T-helper 22 cell (primary cell): Measurements from ENCODE around the gene TEFM.
A peak's percentile ranks its signal among the peaks of the same experiment; 100 is the strongest.
"Not testable (repeated sequence)": the region's sequence is repeated elsewhere in the genome, so short reads cannot be mapped to it uniquely, and the experiment has no call there.

Experiments used
- DNase-seq: peaks from one replicate; pipeline ENCODE4 v3.0.0-alpha.2; 2020; ENCODE audit warnings: low read depth

TEFM gene

DNA sequence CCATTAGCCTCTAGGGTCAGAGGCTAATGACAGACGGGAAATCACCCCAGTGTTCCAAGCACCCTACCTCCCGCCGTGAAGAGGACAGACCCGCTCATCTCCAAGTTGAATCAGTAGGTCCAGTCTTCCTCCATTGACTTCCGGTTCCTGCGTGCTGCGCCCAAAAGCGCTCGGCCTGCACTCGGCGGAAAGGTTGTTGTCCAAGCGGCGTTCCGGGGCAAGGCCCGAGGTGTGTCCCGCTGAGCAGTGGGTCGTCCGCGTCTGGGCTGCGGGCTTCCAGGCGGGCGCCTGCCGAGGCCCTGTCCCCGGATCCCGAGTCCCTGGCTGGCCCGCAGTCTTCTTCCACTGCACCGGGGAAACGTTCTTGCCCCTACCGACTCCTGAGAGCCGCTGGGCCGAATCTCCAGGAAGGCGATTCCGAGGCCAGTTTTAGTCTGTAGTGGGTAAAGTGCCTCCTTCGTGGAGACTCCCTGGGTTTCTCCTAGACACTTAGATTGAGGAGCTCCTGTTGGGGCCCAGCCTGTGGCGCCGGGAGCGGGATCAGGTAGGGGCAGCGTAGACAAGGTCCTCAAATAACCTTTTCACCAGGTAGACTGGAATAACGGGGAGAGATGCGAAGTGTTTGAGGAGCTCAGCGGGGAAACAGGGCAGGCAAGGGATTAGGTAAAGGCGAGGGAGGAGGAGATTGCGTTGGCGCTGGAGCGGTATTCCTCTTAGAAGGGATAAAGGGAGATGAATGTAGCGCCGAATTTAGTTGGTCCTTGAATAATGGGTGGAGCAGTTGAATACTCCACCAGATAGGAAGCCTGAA, at the start of gene TEFM:
TSS of gene TEFM (minus strand) at position 138 of the 811 bp plus-strand sequence. CDS start at position 98, 40 bp downstream.
- peak; percentile 68 for DNase-seq

DNA sequence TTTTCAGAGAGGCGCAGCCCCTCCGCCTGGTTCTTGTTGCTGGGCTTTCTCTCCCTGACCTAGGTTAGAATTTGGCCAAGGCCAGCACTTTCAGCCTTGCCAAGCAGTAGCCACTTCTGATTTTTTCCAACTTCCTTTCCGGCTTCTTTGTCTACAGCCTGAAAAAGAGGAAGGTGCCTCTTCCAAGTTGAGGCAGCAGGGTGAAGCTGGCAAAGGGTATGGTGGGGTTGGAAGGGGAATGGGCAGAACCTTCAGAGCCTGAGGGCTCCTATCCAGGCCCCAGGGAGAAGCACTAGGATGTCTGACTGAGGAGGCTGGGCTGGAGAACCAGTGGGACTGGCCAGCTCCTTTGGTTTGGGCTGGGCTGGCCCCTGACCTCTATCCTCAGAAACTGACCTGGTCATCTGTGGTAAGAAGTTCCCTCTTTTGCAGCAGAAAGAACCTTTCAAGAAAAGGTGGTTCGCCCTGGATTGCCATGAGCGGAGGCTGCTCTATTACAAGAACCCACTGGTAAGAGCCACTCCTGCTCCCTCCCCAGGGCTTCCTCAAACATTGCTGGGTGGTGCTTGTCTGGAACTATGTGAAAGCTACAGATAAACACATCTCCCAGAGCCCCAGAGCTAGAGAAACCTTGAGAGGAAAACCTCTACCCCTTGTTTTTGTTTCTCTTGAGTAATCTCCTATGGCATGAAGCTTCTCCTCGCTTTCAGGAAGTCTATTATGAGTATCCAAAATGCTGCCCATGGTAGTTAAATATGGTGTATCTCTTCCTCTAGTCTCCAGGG, 48.2 kb upstream of the TEFM start:
- DNase-seq = no peak

- no peak for DNase-seq
Measured at GRCh38 chr17:30952638-30953393, 46.8 kb upstream of the TEFM start.

GRCh38 chr17:30950669-30951399, 44.8 kb upstream of the TEFM start:
- DNase-seq = no peak

DNA sequence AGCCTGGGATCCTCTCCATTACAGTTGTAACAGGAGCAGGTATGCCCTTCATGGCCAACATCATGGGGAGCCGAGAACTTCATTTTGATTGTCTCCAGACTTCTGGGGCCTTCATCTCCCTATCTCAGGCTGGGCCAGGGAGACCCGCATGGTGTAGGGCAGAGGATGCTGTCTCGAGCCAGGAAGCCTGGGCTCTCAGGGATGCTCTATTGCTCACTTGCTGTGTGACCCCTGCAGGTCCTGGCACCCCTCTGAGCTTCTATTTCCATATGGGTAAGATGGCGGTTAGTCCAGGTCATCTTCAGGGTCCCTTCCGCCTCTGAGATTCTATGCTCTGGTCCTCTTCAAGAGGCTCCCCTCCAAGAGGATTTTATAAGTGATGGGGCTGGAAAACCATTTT, 44.2 kb upstream of the TEFM start:
- DNase-seq = no peak

GRCh38 chr17:30947796-30948195, 41.8 kb upstream of the TEFM start:
- DNase-seq = no peak

DNA sequence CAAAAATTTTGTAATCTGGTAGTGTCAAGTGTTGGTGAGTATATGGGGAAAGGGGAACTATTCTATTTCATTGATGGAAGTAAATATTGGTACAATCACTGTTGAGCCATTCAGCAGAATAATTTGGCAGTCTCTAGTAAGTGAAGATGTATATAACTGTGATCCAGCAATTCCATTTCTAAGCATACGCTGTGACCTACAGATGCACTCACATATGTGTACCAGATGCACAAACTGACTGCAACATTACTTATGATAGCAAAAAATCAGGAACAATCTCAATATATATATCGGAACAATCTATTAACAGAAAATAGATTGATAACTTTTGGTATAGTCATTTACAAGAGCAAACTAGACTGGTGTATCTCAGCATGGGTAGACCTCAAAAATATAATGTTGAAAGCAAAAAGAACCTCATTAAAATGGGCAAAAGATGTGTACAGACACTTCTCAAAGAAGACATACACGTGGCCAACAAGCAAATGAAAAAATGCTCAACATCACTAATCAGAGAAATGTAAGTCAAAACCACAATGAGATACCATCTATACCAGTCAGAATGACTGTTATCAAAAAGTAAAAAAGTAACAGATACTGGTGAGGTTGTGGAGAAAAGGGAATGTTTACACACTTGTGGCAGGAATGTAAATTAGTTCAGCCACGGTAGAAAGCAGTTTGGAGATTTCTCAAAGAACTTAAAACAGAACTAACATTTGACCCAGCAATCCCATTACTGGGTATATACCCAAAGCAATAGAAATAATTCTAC, 36.5 kb upstream of the TEFM start:
- no peak for DNase-seq

- no peak for DNase-seq
Measured at GRCh38 chr17:30939051-30939689, 33.1 kb upstream of the TEFM start.

- DNase-seq = no peak
Measured at GRCh38 chr17:30933966-30934365, 27.9 kb upstream of the TEFM start.

DNA sequence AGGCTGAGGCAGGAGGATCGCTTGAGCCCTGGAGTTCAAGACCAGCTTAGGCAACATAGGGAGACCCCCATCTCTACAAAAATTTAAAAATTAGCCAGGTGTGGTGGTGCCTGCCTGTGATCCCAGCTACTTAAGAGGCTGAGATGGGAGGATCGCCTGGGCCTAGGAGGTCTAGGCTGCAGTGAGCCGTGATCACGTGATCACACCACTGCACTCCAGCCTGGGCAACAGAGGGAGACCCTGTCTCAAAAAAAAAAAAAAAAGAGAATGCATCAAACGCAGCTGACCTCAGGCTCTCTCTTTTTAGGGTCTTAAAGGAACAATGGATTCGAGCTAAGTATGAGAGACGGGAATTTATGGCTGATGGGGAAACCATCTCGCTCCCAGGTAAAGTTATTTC, 25.5 kb upstream of the TEFM start:
- DNase-seq = not testable (repeated sequence)

- DNase-seq = no peak
Measured at GRCh38 chr17:30930495-30930894, 24.5 kb upstream of the TEFM start.

- not testable (repeated sequence) for DNase-seq
Measured at GRCh38 chr17:30929861-30930260, 23.8 kb upstream of the TEFM start.

DNA sequence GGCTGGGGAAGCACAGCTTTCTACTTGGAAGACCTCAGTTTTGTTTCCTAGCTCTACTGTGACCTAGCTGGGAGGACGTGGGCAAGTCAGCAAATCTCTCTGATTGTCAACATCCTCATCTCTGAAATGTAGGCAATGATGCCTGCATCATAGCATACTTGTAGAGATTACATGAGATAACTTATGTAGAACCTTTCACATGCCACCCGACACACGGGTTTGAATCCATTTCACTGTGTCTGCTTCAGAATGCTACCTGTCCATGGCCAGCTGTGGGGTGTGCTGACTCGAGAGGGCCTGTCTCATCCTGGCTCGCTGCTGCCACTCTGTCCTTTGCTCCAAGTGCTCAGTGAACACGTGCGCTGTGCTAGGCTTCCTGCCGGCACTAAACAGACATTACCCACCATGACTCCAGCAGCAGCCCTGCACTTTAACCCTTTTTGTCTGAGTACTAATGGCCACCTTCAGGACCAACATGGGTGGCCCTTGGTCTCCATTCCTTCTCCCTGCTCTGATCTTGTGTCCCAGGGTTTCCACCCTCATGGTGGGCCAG, 23.1 kb upstream of the TEFM start:
- no peak for DNase-seq

DNA sequence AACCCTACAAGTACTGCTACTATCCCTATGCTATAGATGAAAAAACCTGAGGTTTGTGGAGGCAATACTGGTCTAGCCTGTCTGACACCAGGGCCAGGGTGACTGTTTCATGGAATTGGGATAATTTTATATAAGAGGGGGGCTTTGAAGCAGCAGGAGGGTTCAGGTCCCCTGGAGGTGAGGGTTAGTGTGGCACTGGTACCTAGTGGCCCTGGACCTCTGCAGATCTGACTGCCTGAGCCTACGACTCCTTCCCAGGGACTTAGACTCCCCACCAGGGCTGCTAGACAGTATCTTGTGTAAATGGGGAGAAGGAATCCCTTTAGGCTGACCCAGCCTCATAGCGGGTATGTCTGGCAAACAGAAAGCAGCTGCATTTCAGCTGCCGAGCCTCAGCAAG, 22.5 kb upstream of the TEFM start:
- DNase-seq = no peak

DNA sequence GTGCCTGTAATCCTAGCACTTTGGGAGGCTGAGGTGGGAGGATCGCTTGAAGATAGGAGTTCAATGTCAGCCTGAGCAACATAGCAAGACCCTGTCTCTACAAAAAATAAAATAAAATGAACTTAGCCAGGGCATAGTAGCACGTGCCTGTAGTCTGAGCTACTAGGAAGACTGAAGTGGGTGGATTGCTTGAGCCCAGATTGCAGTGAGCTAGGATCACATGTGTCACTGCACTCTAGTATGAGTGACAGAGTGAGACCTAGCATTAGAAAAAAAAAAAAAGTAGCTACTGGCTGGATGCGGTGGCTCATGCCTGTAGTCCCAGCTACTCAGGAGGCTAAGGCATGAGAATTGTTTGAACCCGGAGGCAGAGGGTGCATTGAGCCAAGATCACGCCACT, 21.7 kb upstream of the TEFM start:
- no peak for DNase-seq

GRCh38 chr17:30926516-30926915, 20.5 kb upstream of the TEFM start:
- DNase-seq = no peak

DNA sequence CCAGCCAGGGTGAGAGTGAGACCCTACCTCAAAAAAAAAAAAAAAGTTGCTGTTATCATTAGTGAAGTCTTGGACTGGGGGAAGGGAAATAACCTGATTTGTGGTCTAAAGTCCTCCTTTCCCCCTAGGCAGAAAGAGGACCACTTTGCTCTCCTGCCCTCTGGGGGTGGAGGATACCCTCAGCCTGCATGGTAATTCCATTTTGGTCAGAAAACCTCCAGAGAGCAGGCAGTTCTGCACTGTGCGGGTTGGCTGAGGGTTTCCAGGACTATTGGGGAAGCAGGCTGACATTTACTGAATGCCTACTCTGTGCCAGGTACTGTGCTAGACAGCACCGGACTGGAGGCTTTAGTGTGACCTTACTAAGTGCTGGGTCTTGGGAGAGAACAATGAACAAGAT, 18.3 kb upstream of the TEFM start:
- DNase-seq = no peak

GRCh38 chr17:30922235-30923030, 16.4 kb upstream of the TEFM start:
- DNase-seq = no peak

- DNase-seq = no peak
Measured at GRCh38 chr17:30921544-30922196, 15.6 kb upstream of the TEFM start, which contains the start of gene ADAP2. ADAP2 (plus strand) TSS chr17:30921945; CDS start chr17:30922015, 70 bp downstream.
